CD4-positive, alpha-beta memory T cell (primary cell): ENCODE results near the gene SBSN. TPM values are rescaled to one million over a fixed set of nuclear protein-coding genes. Genes with fewer than 3 reads are reported as not detected.

Experiments
- CTCF ChIA-PET: fragments of 350-600 bp; sonication (Branson Sonifier 250); formaldehyde crosslinking; loops from one replicate; lab custom pipeline; 2021; ENCODE audit warnings: inconsistent platforms; ENCODE audit not compliant: partially characterized antibody; lab: Charles Lee
- POLR2A ChIA-PET: fragments of 350-600 bp; sonication (Branson Sonifier 250); formaldehyde crosslinking; loops from one replicate; lab custom pipeline; 2021; ENCODE audit not compliant: partially characterized antibody; lab: Charles Lee
- DNase-seq, 5 donors: peaks; one replicate each; pipeline versions ENCODE4 v3.0.0 to v3.0.0-alpha.2; 2020 to 2022; ENCODE audit warnings: mixed read lengths in 1 of 5
- H3K27ac ChIP-seq: one replicate; pipeline ENCODE4 v1.7.0; 2013; ENCODE audit warnings: low read depth, low read length
- H3K27me3 ChIP-seq: 2 replicates; pipeline ENCODE4 v1.7.0; 2013; ENCODE audit warnings: mild to moderate bottlenecking, low read length, moderate library complexity; ENCODE audit not compliant: insufficient read depth
- H3K36me3 ChIP-seq: 2 replicates; pipeline ENCODE4 v1.7.0; 2013; ENCODE audit warnings: mild to moderate bottlenecking, low read length, moderate library complexity; ENCODE audit not compliant: insufficient read depth
- H3K4me1 ChIP-seq: 2 replicates; pipeline ENCODE4 v1.7.0; 2013; ENCODE audit warnings: mild to moderate bottlenecking, low read length, moderate library complexity; ENCODE audit not compliant: insufficient read depth
- H3K4me3 ChIP-seq, 2 donors: one replicate each; pipeline ENCODE4 v1.7.0; 2013; ENCODE audit warnings: low read length in 2 of 2, mild to moderate bottlenecking in 1 of 2
- H3K9me3 ChIP-seq, 2 donors: one replicate each; pipeline ENCODE4 v1.7.0; 2013; ENCODE audit warnings: low read length in 2 of 2, control low read depth in 1 of 2; ENCODE audit not compliant: control insufficient read depth in 1 of 2
- H3K27ac Mint-ChIP-seq, 7 donors: one replicate each; pipeline ENCODE4 v1.8.0; 2020 to 2021; ENCODE audit warnings: mixed read lengths in 7 of 7, mild to moderate bottlenecking in 6 of 7, inconsistent platforms in 3 of 7, moderate library complexity in 3 of 7
- H3K27me3 Mint-ChIP-seq, 2 donors: one replicate each; pipeline ENCODE4 v1.8.0; 2020 to 2021; ENCODE audit warnings: mixed read lengths in 2 of 2
- H3K36me3 Mint-ChIP-seq, 2 donors: one replicate each; pipeline ENCODE4 v1.8.0; 2020 to 2021; ENCODE audit warnings: mixed read lengths in 2 of 2, inconsistent platforms in 1 of 2, mild to moderate bottlenecking in 1 of 2
- H3K4me1 Mint-ChIP-seq, 4 donors: one replicate each; pipeline ENCODE4 v1.8.0; 2020 to 2021; ENCODE audit warnings: mixed read lengths in 4 of 4, mild to moderate bottlenecking in 1 of 4
- H3K4me3 Mint-ChIP-seq, 8 donors: one replicate each; pipeline ENCODE4 v1.8.0; 2020 to 2021; ENCODE audit warnings: mixed read lengths in 8 of 8, mild to moderate bottlenecking in 7 of 8, moderate library complexity in 6 of 8, inconsistent platforms in 3 of 8
- H3K9me3 Mint-ChIP-seq, 8 donors: one replicate each; pipeline ENCODE4 v1.8.0; 2020 to 2021; ENCODE audit warnings: mixed read lengths in 8 of 8, mild to moderate bottlenecking in 5 of 8, inconsistent platforms in 3 of 8, moderate library complexity in 1 of 8
- intact Hi-C: fragments of 100-400 bp; cut with micrococcal nuclease; formaldehyde crosslinking; loops from one replicate; pipeline ENCODE4 v1.15.1; 2023
- polyA plus RNA-seq, 2 donors: library from polyadenylated mRNA; unstranded; fragments of 300-500 nt; fragmentation: Illumina TruSeq; gene quantifications; one replicate each; pipeline ENCODE4 v1.2.3, GENCODE V29; 2021
- total RNA-seq, 2 experiments: library from RNA; stranded (reverse); gene quantifications; one replicate each; pipeline ENCODE4 v1.2.3, GENCODE V29; 2021

Gene SBSN
- total and polyA plus RNA-seq, 4 experiments from 2014 or later, result not detected

DNA sequence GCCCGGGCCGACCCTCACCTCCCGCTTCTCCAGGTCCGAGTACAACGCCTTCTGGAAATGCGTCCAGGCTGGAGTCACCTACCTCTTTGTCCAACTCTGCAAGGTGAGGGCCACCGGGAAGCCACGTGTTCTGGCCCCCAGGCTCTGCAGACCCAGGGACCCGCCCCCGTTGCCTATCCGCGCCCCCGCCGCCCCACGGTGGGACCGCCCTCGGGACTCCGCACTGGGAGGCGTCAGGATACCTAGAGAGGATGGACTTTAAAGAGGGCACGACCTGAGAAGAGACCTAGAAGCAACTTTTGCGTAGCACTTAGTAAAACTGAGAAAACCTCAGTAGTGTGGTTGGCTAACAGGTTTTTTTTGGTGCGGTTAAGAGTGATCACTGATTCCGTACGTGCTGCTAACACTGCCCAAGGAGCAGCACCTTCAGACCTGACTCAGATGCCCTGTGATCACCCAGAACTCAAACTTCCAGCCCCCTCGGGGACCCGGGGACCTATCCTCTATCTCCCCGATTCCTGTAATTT is 17.8 kb upstream of the SBSN start:
- ChIA-PET POLR2A (no interaction called here), CTCF (no interaction called here)
- Histone ChIP-seq H3K27me3 (no peaks in the 10 kb centered on the region), H3K36me3 (no peaks in the 10 kb centered on the region), H3K9me3 (no peaks in the 10 kb centered on the region), H3K4me3 (peak overlapping the region; percentile 34 to 84), H3K27ac (peak overlapping the region; percentile 76), H3K4me1 (peaks cover 24% of the 10 kb centered on the region)
- Mint-ChIP-seq H3K4me1 (peaks cover 23 to 46% (median 33%) of the 10 kb centered on the region in 4 donors), H3K9me3 (no peaks in the 10 kb centered on the region), H3K27ac (peak overlapping the region; percentile 72 to 92 (median 88)), H3K36me3 (peaks cover 3 to 9% of the 10 kb centered on the region in 2 donors), H3K4me3 (peak overlapping the region; percentile 82 to 92 (median 87)), H3K27me3 (no peaks in the 10 kb centered on the region)
- intact Hi-C loops, result loop anchor here (1.0 to 5.0 kb wide), 4 partner anchors 66 to 171 kb away; partner anchors contain the start of genes COX6B1, HAUS5 and RBM42
- peak; percentile 33 to 70 (median 35) for DNase-seq

DNA sequence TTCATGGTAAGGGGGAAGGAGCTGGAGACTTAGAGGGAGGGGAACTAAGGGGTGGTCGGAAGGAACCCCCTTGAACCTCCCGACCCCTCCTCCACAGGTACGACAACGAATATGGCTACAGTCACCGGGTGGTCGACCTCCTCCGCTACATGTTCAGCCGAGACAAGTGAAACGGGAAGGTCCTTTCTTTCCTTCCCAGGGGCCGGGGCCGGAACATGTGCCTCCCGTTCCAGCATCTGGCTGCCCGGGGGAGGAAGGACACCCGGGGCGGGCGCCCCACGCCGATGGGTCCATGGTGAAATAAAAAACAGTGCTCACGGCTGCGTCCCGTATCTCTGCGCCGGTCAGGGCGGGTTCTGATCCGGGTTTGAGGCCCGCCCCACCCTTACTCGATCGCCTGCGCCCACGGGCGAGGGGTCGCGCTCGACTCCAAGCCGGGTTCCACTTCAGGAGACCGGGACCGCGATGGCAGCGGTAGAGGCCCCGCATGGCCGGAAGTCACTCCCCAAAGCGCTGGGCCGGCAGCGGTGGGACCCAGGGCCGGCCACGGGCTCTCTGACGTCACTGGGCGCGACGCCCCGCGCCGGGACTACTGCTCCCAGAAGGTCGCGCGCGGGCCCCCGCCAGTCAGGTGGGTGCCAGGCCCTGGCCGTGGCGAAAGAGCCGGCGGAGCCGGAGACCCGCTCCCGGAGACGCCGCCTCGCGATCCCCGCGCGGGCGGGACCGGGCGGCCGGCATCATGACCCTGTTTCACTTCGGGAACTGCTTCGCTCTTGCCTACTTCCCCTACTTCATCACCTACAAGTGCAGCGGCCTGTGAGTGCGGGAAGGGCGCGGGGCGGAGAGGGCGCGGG is 17.1 kb upstream of the SBSN start, which contains the start of gene TMEM147:
TMEM147 (plus strand) TSS at position 626 of the 854 bp plus-strand sequence; CDS start at position 740, 114 bp downstream.
- Mint-ChIP-seq H3K27me3 (no peaks in the 10 kb centered on the region), H3K9me3 (no peaks in the 10 kb centered on the region), H3K4me1 (peaks cover 23 to 46% (median 33%) of the 10 kb centered on the region in 4 donors), H3K36me3 (peaks cover 3 to 9% of the 10 kb centered on the region in 2 donors), H3K27ac (peak within 1 kb of the TSS; percentile 87 to 96 (median 93)), H3K4me3 (peak within 1 kb of the TSS; percentile 87 to 92 (median 90))
- peak within 1 kb of the TSS; percentile 76 for H3K27ac ChIP-seq
- CTCF ChIA-PET, result no interaction called here
- no peaks in the 10 kb centered on the region for H3K36me3 ChIP-seq
- POLR2A ChIA-PET, result interaction anchor here (1.1 kb wide), 1 partner anchor 11 kb away, joined by 3 read pairs; no protein-coding TSS in a partner anchor
- no peaks in the 10 kb centered on the region for H3K9me3 ChIP-seq
- DNase-seq, result peak; percentile 68 to 76 (median 73)
- intact Hi-C loops, result loop anchor here (1.0 to 5.0 kb wide), 4 partner anchors 67 to 172 kb away; partner anchors contain the start of genes COX6B1, HAUS5 and RBM42
- H3K4me3 ChIP-seq, result peak within 1 kb of the TSS; percentile 36 to 84
- no peaks in the 10 kb centered on the region for H3K27me3 ChIP-seq
- peaks cover 24% of the 10 kb centered on the region for H3K4me1 ChIP-seq

DNA sequence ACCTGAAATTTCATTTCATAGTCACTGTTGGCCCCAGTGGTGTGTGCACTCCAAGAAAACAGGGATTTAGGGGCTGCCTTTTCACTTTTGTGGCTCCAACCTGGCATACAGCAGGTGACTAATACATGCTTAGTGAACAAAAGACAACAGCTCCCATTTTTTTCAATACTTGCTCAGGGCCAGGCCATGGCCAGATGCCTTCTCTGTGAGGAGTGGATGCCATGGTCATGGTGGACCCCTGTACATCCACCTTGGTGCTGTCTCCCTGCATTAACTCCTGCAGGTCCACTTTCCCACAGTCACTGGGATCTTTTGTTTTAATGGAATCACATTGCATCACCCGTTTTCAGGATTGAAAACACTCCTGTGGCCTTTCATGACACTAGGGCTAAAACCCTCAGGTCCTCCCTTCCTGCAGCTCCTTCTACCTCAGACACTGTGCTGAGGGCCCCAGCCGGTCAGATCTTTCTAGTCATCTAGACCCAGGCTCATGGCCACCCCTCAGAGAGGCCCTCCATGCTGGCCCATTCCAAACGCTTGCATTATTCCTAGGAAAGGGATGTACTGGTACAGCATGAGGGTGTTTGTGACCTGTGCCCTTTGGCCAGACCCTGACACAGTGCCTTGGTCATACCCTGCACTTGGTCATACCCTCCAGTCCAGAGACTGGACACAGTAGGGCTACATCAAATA is 16.1 kb upstream of the SBSN start:
- H3K27ac Mint-ChIP-seq, result peak overlapping the region; percentile 87 to 96 (median 93)
- Histone ChIP-seq H3K4me3 (peak overlapping the region in 1 of 2 donors; percentile 84), H3K27ac (peak overlapping the region; percentile 76), H3K9me3 (no peaks in the 10 kb centered on the region), H3K36me3 (no peaks in the 10 kb centered on the region), H3K4me1 (peaks cover 24% of the 10 kb centered on the region), H3K27me3 (no peaks in the 10 kb centered on the region)
- H3K9me3 Mint-ChIP-seq, result no peaks in the 10 kb centered on the region
- DNase-seq, result no peak
- peak overlapping the region; percentile 84 to 92 (median 88) for H3K4me3 Mint-ChIP-seq
- H3K36me3 Mint-ChIP-seq, result peaks cover 3 to 8% of the 10 kb centered on the region in 2 donors
- intact Hi-C loops, result no loop called here
- H3K4me1 Mint-ChIP-seq, result peaks cover 22 to 45% (median 32%) of the 10 kb centered on the region in 4 donors
- POLR2A ChIA-PET, result interaction anchor here (1.1 kb wide), 1 partner anchor 10 kb away, joined by 3 read pairs; no protein-coding TSS in a partner anchor
- CTCF ChIA-PET, result no interaction called here
- no peaks in the 10 kb centered on the region for H3K27me3 Mint-ChIP-seq

DNA sequence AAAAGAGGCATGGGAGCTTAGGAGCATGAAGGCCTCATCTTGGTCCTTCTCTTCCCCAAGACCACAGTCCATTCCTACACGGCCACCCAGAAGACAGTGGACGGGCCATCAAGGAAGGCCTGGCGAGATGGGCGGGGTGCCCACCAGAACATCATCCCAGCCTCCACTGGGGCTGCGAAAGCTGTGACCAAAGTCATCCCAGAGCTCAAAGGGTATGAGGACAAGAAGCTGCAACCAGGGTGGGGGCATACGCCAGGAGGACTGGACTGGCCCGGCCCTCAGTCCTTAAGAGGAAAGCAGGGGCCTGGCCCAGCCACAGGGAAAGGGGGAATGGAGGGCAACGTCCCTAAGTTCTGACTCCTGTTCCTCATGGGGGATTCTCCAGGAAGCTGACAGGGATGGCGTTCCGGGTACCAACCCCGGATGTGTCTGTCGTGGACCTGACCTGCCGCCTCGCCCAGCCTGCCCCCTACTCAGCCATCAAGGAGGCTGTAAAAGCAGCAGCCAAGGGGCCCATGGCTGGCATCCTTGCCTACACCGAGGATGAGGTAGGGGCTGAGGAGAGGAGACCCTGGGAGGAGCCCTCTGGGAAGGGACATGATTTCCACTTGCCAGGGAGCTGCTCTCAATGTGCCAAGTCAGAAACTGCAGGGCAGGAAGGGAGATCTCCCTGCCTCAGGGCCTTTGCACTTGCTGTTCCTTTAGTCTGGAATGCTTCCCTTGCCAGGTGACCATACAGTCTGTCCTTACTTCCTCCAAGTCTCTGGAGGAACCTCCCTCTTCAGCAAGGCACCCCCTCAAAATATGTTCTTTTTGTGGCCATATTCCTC is 15.4 kb upstream of the SBSN start:
- ChIA-PET CTCF (no interaction called here), POLR2A (no interaction called here)
- H3K4me3 ChIP-seq, result no peak overlapping the region
- DNase-seq, result no peak
- H3K4me1 Mint-ChIP-seq, result peaks cover 16 to 38% (median 25%) of the 10 kb centered on the region in 4 donors
- H3K27me3 ChIP-seq, result no peaks in the 10 kb centered on the region
- H3K4me3 Mint-ChIP-seq, result peak overlapping the region in 4 of 8 donors; percentile 20 to 92 (median 71)
- no peaks in the 10 kb centered on the region for H3K27me3 Mint-ChIP-seq
- H3K9me3 ChIP-seq, result no peaks in the 10 kb centered on the region
- peaks cover 0 to 5% of the 10 kb centered on the region in 2 donors for H3K36me3 Mint-ChIP-seq
- intact Hi-C loops, result no loop called here
- peak overlapping the region in 4 of 7 donors; percentile 48 to 93 (median 82) for H3K27ac Mint-ChIP-seq
- H3K27ac ChIP-seq, result no peak overlapping the region
- H3K36me3 ChIP-seq, result no peaks in the 10 kb centered on the region
- peaks cover 24% of the 10 kb centered on the region for H3K4me1 ChIP-seq
- no peaks in the 10 kb centered on the region for H3K9me3 Mint-ChIP-seq

DNA sequence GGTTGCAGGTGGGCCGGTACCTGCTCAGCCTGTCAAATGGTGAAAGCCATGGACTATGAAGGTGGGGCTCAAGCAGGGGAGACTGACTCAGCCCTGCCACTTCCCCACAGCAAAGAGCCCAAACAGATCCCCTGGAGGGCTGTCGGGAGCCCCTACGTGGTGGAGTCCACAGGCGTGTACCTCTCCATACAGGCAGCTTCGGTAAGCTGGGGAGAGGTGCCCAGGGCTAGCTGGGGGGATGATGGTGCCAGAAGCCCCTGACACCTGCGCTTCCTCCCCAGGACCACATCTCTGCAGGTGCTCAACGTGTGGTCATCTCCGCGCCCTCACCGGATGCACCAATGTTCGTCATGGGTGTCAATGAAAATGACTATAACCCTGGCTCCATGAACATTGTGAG is 14.1 kb upstream of the SBSN start:
- H3K9me3 ChIP-seq, result no peaks in the 10 kb centered on the region
- no peak overlapping the region for H3K4me3 ChIP-seq
- no peaks in the 10 kb centered on the region for H3K27me3 ChIP-seq
- no peak overlapping the region for H3K27ac ChIP-seq
- H3K4me3 Mint-ChIP-seq, result no peak overlapping the region
- DNase-seq, result no peak
- H3K27me3 Mint-ChIP-seq, result no peaks in the 10 kb centered on the region
- H3K27ac Mint-ChIP-seq, result peak overlapping the region in 3 of 7 donors; percentile 48 to 76 (median 48)
- H3K36me3 ChIP-seq, result no peaks in the 10 kb centered on the region
- POLR2A ChIA-PET, result no interaction called here
- no peaks in the 10 kb centered on the region for H3K9me3 Mint-ChIP-seq
- CTCF ChIA-PET, result no interaction called here
- intact Hi-C loops, result no loop called here
- H3K4me1 Mint-ChIP-seq, result peaks cover 13 to 28% (median 22%) of the 10 kb centered on the region in 4 donors
- peaks cover 23% of the 10 kb centered on the region for H3K4me1 ChIP-seq
- H3K36me3 Mint-ChIP-seq, result peaks cover 0 to 5% of the 10 kb centered on the region in 2 donors

DNA sequence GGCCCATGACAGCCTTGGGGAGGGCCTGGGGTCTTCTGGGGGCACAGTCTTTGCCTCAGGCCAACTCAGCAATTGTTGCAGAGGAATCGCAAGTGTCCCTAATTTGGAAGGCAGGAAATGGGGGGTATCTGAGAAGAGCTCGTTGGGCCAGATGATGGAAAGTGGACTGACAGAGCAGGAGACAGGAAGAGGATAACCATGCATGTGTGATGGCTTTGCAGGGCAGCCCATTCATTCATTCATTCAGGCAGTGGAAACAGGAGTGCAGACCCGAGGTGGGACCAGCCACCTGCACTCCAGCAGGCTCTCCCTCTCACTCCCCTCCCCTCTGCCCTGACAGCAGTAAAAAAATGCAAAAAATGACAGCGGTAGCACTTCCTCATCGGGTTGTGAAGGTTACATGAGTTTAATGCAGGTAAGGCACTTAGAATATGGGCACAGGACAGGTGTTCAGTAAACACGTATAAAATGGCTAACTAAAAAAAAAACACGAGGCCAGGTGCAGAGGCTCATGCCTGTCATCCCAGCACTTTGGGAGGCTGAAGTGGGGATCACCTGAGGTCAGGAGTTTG is 12.3 kb upstream of the SBSN start:
- Histone ChIP-seq H3K27ac (no peak overlapping the region), H3K9me3 (no peaks in the 10 kb centered on the region), H3K36me3 (no peaks in the 10 kb centered on the region), H3K27me3 (no peaks in the 10 kb centered on the region), H3K4me1 (peaks cover 10% of the 10 kb centered on the region), H3K4me3 (no peak overlapping the region)
- CTCF ChIA-PET, result no interaction called here
- Mint-ChIP-seq H3K4me3 (no peak overlapping the region), H3K36me3 (peaks cover 0 to 3% of the 10 kb centered on the region in 2 donors), H3K27me3 (peaks cover 0 to 2% of the 10 kb centered on the region in 2 donors), H3K4me1 (peaks cover 5 to 12% (median 8%) of the 10 kb centered on the region in 4 donors), H3K9me3 (peaks cover 0 to 3% (median 0%) of the 10 kb centered on the region in 8 donors), H3K27ac (peak overlapping the region in 1 of 7 donors; percentile 47)
- POLR2A ChIA-PET, result no interaction called here
- intact Hi-C loops, result no loop called here
- no peak for DNase-seq
